ENCODE results near the gene DGKG. TPM values are rescaled to one million over a fixed set of nuclear protein-coding genes. Genes with fewer than 3 reads are reported as not detected.

Gene DGKG
- total and polyA plus RNA-seq, 2 donors (not counting 1 experiment from before 2014, with no cell fraction given) = 0.67 to 10.9 TPM

DNA sequence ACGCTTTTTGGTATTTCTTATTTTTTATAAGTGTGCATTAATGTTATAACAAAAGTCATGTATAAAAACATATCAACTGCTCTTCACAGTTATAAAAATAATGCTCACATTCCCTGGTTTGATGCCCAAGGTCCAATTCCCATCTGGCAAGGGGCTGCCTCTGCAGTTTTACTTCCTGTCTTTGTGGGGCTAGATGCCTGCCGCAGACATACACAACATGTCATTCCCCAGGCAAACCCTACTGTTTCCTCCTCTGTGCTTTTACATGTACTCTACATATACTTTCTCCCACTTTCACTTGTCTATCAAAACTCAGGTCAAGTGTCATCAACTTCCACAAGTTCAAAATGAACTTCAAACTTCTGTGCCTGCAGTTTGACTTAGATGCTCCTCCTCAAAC, 192.7 kb downstream of the DGKG start:
- WGBS (ENCODE audit: insufficient coverage) = 79% methylated on average over 1 of the region's 2 CpGs
- H3K27me3 Mint-ChIP-seq = no peaks in the 10 kb centered on the region
- no peak overlapping the region for H3K4me3 Mint-ChIP-seq
- no peak overlapping the region for H3K27ac Mint-ChIP-seq
- Histone ChIP-seq H2AFZ (ENCODE audit: insufficient read depth, low read depth, low read length, poor library complexity, severe bottlenecking) (no peak overlapping the region), H3K9ac (ENCODE audit: low read length) (no peak overlapping the region), H3K4me3 (ENCODE audit: control extremely low read depth in 1 of 5, extremely low read depth in 1 of 5, insufficient read depth in 1 of 5, low read depth in 2 of 5, low read length in 4 of 5) (no peak overlapping the region), H3K36me3 (replicated peaks in 1 of 2; ENCODE audit: control extremely low read depth in 1 of 2, control insufficient read depth in 1 of 2, extremely low read depth in 1 of 2, insufficient read depth in 2 of 2, low read length in 1 of 2) (no peaks in the 10 kb centered on the region), H3K4me2 (replicated peaks; ENCODE audit: low read depth, low read length, poor library complexity, severe bottlenecking) (no peak overlapping the region), H3K27ac (ENCODE audit: low read length in 2 of 2) (no peak overlapping the region), H3K4me1 (ENCODE audit: control insufficient read depth in 2 of 2, insufficient read depth in 2 of 2, low read length in 2 of 2) (no peaks in the 10 kb centered on the region), H3K27me3 (replicated peaks in 1 of 4; ENCODE audit: control extremely low read depth in 1 of 4, control insufficient read depth in 3 of 4, insufficient read depth in 4 of 4, low read length in 3 of 4) (no peaks in the 10 kb centered on the region), H3K79me2 (ENCODE audit: control insufficient read depth, insufficient read depth, low read length) (no peaks in the 10 kb centered on the region), H3K9me3 (ENCODE audit: control extremely low read depth in 1 of 3, control insufficient read depth in 2 of 3, insufficient read depth in 1 of 3, low read length in 2 of 3) (peaks cover 0 to 3% (median 0%) of the 10 kb centered on the region in 3 donors), H4K20me1 (ENCODE audit: control insufficient read depth, insufficient read depth, low read length, poor library complexity, severe bottlenecking) (no peaks in the 10 kb centered on the region)
- CTCF ChIA-PET = no interaction called here
- no peak for ATAC-seq (ENCODE audit: low read depth)
- POLR2A ChIA-PET = no interaction called here
- H3K4me1 Mint-ChIP-seq = peaks cover 7% of the 10 kb centered on the region
- TF ChIP-seq, protein P1, sequence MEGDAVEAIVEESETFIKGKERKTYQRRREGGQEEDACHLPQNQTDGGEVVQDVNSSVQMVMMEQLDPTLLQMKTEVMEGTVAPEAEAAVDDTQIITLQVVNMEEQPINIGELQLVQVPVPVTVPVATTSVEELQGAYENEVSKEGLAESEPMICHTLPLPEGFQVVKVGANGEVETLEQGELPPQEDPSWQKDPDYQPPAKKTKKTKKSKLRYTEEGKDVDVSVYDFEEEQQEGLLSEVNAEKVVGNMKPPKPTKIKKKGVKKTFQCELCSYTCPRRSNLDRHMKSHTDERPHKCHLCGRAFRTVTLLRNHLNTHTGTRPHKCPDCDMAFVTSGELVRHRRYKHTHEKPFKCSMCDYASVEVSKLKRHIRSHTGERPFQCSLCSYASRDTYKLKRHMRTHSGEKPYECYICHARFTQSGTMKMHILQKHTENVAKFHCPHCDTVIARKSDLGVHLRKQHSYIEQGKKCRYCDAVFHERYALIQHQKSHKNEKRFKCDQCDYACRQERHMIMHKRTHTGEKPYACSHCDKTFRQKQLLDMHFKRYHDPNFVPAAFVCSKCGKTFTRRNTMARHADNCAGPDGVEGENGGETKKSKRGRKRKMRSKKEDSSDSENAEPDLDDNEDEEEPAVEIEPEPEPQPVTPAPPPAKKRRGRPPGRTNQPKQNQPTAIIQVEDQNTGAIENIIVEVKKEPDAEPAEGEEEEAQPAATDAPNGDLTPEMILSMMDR (IDR thresholded peaks at IDR 0.05) = no peak
- no peak for TF ChIP-seq EZH2 (IDR thresholded peaks at IDR 0.05; ENCODE audit: borderline replicate concordance, insufficient read depth, low read depth, low read length, poor library complexity, severe bottlenecking)
- no peaks in the 10 kb centered on the region for H3K9me3 Mint-ChIP-seq (ENCODE audit: insufficient read depth)
- intact Hi-C loops (cut with micrococcal nuclease) = no loop called here
- DNase-seq = no peak

DNA sequence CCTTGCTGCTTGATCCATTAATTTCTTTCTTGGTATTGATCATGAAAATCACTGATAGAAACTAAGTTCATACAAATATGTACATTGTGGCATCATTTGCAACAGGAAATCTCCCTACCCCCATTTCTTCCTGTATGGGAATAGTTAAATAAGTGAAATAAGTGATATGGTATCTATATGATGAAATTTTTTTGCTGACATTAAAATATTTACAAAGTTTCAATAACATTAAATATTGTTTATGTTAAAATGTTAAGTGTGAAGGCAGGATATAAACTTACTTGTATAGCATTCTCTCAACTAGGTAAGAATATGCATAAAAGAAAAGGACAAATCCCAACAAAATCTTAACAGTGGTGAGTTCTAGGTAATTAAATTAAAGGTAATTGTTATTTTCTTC, 193.1 kb downstream of the DGKG start:
- Histone ChIP-seq H3K27me3 (replicated peaks in 1 of 4; ENCODE audit: control extremely low read depth in 1 of 4, control insufficient read depth in 3 of 4, insufficient read depth in 4 of 4, low read length in 3 of 4) (no peaks in the 10 kb centered on the region), H3K9me3 (ENCODE audit: control extremely low read depth in 1 of 3, control insufficient read depth in 2 of 3, insufficient read depth in 1 of 3, low read length in 2 of 3) (peaks cover 0 to 3% (median 0%) of the 10 kb centered on the region in 3 donors), H3K9ac (ENCODE audit: low read length) (no peak overlapping the region), H3K4me3 (ENCODE audit: control extremely low read depth in 1 of 5, extremely low read depth in 1 of 5, insufficient read depth in 1 of 5, low read depth in 2 of 5, low read length in 4 of 5) (no peak overlapping the region), H3K27ac (ENCODE audit: low read length in 2 of 2) (no peak overlapping the region), H3K36me3 (replicated peaks in 1 of 2; ENCODE audit: control extremely low read depth in 1 of 2, control insufficient read depth in 1 of 2, extremely low read depth in 1 of 2, insufficient read depth in 2 of 2, low read length in 1 of 2) (no peaks in the 10 kb centered on the region), H3K79me2 (ENCODE audit: control insufficient read depth, insufficient read depth, low read length) (no peaks in the 10 kb centered on the region), H2AFZ (ENCODE audit: insufficient read depth, low read depth, low read length, poor library complexity, severe bottlenecking) (no peak overlapping the region), H4K20me1 (ENCODE audit: control insufficient read depth, insufficient read depth, low read length, poor library complexity, severe bottlenecking) (no peaks in the 10 kb centered on the region), H3K4me2 (replicated peaks; ENCODE audit: low read depth, low read length, poor library complexity, severe bottlenecking) (no peak overlapping the region), H3K4me1 (ENCODE audit: control insufficient read depth in 2 of 2, insufficient read depth in 2 of 2, low read length in 2 of 2) (no peaks in the 10 kb centered on the region)
- ChIA-PET POLR2A (no interaction called here), CTCF (no interaction called here)
- Mint-ChIP-seq H3K4me1 (peaks cover 7% of the 10 kb centered on the region), H3K9me3 (ENCODE audit: insufficient read depth) (no peaks in the 10 kb centered on the region), H3K27me3 (no peaks in the 10 kb centered on the region), H3K27ac (no peak overlapping the region), H3K4me3 (no peak overlapping the region)
- DNase-seq (no peak), ATAC-seq (ENCODE audit: low read depth) (no peak)
- intact Hi-C loops (cut with micrococcal nuclease) = no loop called here
- no peak for TF ChIP-seq EZH2 (IDR thresholded peaks at IDR 0.05; ENCODE audit: borderline replicate concordance, insufficient read depth, low read depth, low read length, poor library complexity, severe bottlenecking)
- TF ChIP-seq, protein P1 (IDR thresholded peaks at IDR 0.05) = no peak

Data from B cell (primary cell).